GM18867 (cell line): ENCODE results near the gene PRPF6.
"Not testable (repeated sequence)": the region's sequence is repeated elsewhere in the genome, so short reads cannot be mapped to it uniquely, and the experiment has no call there.

ENCODE experiments used
- ATAC-seq: cut with Tn5 transposase; IDR thresholded peaks from one replicate; pipeline ENCODE4 v1.9.1; 2021; ENCODE audit warnings: mild to moderate bottlenecking, moderate library complexity; ENCODE audit not compliant: unreplicated experiment

PRPF6 gene

DNA sequence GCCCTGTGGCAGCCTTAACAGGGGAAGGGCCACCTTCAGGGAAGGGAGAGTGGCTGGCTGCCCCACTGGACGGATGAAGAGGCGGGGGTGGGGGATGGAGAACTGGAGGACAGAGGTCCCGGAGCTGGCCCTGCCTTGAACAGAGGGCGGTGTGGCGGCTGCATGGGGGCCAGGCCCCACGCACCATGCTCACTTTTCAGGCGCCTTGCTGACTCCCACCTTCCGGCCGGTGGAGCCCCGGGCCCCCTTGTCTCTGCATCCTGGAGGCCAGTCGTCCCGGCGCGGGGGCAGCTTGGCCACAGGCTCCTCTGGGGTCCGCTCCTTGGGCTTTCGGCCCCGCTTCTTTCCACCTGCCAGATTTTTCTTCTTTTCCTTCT is 21.2 kb upstream of the PRPF6 start:
- ATAC-seq, result no peak

- ATAC-seq, result not testable (repeated sequence)
Observed at GRCh38 chr20:63960654-63961621, 20.0 kb upstream of the PRPF6 start.

GRCh38 chr20:63961664-63962425 is 19.1 kb upstream of the PRPF6 start:
- ATAC-seq, result no peak

DNA sequence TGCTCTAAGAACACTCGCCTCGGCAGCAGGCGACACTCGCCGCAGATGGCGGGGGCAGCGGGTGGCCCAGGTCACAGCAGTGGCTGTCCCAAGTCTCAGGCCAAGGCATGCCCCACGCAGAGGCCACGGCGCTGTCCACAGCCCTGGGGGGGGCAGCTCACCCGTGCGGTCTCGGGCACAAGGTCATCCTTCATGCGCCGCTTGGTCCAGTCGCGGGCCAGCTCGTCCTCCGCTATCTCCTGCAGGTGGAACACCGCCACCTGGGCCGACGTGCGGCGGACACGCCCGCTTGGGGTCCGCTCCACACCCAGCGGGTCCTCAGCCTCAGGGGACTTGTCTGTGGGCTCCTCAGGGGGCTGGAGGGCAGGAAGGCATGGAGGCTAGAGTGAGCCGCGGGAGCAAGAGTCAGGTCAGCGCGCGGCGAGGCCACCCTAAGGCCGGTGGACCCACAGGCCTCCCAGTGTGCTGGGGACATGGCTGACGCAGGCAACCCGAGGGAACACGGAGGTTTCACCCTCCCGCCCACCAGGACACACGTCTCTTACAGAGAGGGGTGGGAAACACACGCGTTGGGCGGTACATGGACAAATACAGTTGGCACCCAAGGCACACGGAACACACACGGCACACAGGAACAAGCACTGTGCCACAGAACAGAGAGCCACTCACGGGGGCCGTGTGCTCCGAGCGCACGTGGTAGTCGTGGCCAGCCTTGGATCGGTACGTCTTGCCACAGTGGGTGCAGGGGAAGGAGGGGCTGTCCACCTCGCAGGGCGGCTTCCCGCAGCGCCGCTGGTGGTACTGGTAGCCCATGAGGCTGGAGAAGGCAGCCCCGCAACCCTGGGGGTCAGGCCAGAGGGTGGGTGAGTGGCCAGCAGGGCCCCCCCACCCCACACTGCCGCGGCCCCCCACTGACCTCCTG is 18.2 kb upstream of the PRPF6 start:
- no peak for ATAC-seq

DNA sequence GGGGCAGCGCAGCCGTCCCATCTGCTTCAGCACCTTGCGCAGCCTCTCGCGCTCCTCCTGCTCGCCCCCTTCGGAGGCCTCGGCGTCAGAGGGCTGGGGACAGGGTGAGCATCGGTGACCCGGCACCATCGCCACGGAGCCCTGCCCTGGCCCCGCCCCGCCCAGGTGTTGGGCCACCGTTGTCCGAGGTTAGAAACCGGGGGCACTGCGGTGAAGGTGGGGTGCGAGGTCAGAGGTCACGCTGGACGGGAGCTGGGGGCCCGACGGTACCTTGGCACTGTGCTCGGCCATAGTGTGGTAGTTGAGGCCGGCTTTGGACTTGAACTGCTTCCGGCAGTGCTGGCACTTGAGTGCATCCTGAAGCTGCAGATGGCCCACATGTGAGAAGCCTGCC is 17.6 kb upstream of the PRPF6 start:
- no peak for ATAC-seq

GRCh38 chr20:63963784-63964301 is 17.1 kb upstream of the PRPF6 start:
- ATAC-seq, result no peak

DNA sequence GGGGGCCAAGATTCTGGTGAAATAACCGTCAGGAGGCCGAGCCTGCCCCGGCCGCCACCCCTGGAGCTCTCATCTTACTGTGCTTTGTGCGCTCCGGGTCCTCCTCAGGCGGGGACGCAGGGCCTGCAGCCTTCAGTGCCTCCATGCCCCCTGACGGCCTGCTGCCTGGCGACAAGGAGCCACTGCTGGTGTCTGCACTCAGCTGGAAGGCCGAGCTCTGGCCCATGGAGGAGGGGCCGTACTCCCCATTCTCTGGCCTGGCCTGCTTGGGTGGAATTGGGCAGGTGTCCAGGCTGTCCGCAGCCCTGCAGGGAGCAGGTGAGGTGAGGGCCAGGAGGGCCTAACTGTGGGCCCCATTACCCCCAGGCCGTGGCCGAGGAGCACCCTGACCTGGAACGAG is 16.5 kb upstream of the PRPF6 start:
- ATAC-seq, result no peak

DNA sequence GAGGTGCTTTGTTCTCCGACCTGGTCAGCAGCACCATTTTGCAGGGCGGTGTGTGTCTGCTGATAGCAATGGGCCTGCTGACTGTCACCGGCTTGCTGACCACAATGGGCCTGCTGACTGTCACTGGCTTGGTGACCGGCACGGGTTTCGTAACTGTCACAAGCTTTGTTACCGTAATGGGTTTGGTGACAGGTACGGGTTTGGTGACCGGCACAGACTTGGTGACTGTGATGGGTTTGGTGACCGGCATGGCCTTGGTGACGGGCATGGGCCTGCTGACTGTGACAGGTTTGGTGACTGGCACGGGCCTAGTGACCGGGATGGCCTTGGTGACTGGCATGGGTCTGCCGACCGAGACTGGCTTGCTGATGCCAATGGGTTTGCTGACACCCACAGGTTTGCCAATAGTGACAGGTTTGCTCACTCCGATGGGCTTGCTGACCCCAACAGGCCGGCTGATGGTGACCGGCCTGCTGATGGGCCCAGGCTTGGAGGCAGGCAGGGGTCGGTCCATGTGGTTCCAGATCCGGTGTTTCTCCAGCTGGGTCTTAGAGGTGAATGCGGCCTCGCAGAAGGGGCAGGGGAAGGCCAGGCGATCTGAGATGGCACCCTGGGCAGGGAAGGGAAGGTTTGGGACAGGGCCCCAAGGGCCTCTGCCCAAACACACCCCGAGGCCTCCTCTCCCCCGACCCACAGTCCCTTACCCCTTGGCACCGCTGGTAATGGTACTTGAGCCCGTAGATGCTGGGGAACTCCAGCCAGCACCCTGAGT is 14.6 kb upstream of the PRPF6 start:
- ATAC-seq, result no peak

DNA sequence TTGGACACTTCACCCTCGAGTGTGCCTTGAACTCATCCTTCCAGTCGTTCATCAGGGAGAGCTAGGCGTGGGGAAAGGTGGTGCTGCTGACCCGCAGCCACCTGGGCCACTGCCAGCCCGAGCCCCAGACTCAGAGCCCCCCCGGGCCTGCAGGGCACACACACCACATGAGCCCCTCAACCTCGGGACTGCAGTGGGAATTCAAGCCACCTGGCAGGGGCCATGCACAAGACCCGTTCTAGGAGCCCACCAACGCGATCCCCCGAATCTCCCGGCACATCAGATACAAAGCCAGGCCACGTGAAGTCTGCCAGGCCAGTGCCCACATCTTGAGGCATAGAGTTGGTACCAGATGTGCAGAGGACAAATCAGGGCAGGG is 14.0 kb upstream of the PRPF6 start:
- ATAC-seq, result no peak

DNA sequence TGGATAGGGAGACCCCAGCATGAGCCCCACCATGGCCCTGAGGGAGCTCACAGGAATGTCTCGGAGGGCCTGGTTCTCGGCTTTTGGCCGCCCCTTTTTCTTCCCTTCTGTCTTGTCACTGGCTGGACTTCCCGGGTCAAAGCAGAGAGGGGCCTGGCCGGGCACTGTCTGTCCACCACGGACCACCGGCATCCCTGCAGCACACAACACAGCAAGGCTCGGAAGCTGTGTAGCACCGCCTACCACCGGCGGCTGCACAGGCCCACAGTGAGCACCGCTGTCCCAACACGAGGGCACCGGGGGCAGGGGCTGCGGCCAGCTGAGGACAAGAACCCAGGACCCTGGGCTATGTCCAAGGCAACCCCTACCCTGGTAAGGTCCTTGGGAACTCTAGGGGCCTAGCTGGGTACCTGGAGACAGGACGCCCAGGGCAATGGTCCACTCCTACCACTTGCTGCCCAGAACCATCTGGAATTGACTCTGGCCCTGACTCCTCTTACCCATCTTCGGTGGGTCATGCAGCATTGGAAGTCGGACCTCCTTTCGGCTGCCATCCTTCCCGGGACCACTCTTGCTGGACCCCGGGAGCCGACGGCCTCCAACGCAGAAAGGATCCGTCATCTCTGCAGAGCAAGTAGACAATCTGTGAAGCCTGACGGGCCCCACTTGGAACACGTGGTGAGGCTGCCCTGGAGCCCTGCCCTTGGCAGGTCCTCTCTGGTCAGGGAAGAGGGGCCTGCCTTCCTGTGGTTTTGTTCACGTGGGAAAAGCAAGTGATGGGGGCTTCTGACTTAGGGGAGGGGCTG is 13.4 kb upstream of the PRPF6 start:
- no peak for ATAC-seq

GRCh38 chr20:63968136-63968927 is 12.6 kb upstream of the PRPF6 start:
- ATAC-seq, result no peak

GRCh38 chr20:63968928-63969760 is 11.8 kb upstream of the PRPF6 start:
- no peak for ATAC-seq

DNA sequence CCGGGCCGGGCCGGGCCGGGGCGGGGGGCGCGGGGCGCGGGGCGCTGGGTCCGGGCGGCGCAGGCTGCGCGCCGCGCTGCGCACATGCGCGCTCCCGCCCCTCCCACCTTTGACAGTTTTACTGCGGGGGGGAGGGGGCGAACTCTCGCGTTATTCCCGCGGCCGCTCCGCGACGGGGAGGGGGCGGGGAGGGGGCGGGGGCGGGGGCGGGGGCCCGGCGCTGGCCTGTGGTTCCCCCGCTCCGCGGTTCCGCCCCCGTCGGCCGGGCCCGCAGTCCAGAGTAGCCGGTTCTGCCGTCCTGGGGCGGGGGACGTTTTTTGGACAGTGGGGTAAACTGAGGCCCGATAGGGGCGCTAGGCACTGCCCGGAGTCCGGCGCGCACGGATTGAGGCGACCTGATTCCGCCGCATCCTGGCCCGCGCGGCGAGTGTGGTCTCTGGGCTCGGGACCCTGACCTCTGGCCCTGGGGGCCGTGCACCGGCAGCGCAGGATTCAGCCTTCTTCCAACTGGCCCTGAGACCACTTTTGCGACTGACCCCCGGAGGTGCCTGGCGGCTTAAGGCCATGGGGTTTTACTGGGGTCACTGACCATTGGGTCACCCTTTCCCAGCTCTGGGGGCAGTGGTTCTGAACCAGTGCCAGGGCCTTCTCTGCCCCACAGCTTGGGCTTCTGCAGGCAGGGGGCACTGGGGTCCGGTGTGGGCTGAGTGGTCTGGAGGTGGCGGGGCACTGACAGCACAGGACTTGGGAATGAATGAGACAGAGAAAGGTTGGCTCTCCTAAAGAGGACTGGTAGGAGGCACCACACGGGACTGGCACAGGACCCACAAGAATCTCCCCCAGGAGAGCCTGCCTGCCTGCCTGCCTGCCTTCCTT is 10.9 kb upstream of the PRPF6 start, which contains the start of gene ZNF512B:
ZNF512B (minus strand) TSS at position 93 of the 876 bp plus-strand sequence. CDS start 1,980 bp downstream, outside the sequence.
- ATAC-seq, result no peak

- ATAC-seq, result no peak
Observed at GRCh38 chr20:63970714-63971431, 10.1 kb upstream of the PRPF6 start.

DNA sequence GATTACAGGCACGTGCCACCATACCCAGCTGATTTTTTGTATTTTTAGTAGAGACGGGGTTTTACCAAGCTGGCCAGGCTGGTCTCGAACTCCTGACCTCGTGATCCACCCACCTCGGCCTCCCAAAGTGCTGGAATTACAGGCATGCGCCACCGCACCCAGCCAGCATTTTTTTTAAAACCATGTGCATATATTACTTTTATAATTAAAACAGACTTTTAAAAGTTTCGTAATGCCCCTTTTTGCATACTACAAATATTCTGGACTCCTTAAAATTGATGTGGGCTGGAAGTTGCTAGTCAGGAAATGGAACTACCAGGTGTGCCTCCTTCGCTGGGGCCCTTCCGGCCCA is 9.0 kb upstream of the PRPF6 start:
- ATAC-seq, result not testable (repeated sequence)
